ENCODE results near the gene CACNB4. TPM values are rescaled to one million over a fixed set of nuclear protein-coding genes. Genes with fewer than 3 reads are reported as not detected.

CACNB4 gene
- total and polyA plus RNA-seq, 10 of the 15 experiments (the other 5 are each of a cell fraction or from before 2014, with no cell fraction given): 2.0 to 21.6 (median 9.3) TPM

GRCh38 chr2:151922845-151923666 is 175.8 kb downstream of the CACNB4 start:
- no peaks in the 10 kb centered on the region for H3K79me2 ChIP-seq (ENCODE audit: control insufficient read depth, insufficient read depth, low read length)
- no peaks in the 10 kb centered on the region for H3K4me1 ChIP-seq (ENCODE audit: control insufficient read depth, insufficient read depth, low read length)
- H3K4me2 ChIP-seq (ENCODE audit: control insufficient read depth, insufficient read depth): no peak overlapping the region
- CTCF ChIA-PET: no interaction called here
- RAD21 ChIA-PET (ENCODE audit: unreplicated experiment): no interaction called here
- ATAC-seq: no peak
- H3K4me3 ChIP-seq: no peak overlapping the region
- SMC1A ChIA-PET (ENCODE audit: uncharacterized antibody, unreplicated experiment): no interaction called here
- TF ChIP-seq ZNF274 (IDR thresholded peaks at IDR 0.05; ENCODE audit: insufficient read depth, insufficient read length) (no peak), FOS (IDR thresholded peaks at IDR 0.05; ENCODE audit: borderline replicate concordance, extremely low read depth, insufficient read length) (no peak), E4F1 (IDR thresholded peaks at IDR 0.05; ENCODE audit: borderline replicate concordance, partially characterized antibody) (no peak), NFYB (IDR thresholded peaks at IDR 0.05; ENCODE audit: insufficient read depth, low read depth, low read length) (no peak), ZBTB4 (CRISPR knock-in tag; IDR thresholded peaks at IDR 0.05) (no peak), STAT3 (IDR thresholded peaks at IDR 0.05; ENCODE audit: low read depth, low read length) (no peak), NFYA (IDR thresholded peaks at IDR 0.05; ENCODE audit: borderline replicate concordance, low read depth, low read length) (no peak), PKNOX1 (IDR thresholded peaks at IDR 0.05) (no peak), YY1 (IDR thresholded peaks at IDR 0.05; ENCODE audit: low read depth, low read length) (no peak), CBX3 (IDR thresholded peaks at IDR 0.05; ENCODE audit: borderline replicate concordance, low read depth) (no peak)
- no peaks in the 10 kb centered on the region for H4K20me1 ChIP-seq (ENCODE audit: control insufficient read depth, insufficient read depth)
- 39% methylated on average over 5 of the region's 5 CpGs for WGBS (ENCODE audit: insufficient coverage, insufficient replicate concordance, low lambda C conversion rate, missing lambda C conversion rate)
- H3K9me3 ChIP-seq (replicated peaks; ENCODE audit: control insufficient read depth, insufficient read depth, low read length): no peaks in the 10 kb centered on the region; the same call in 2 of the 3 replicates
- POLR2A ChIA-PET: no interaction called here
- no peak overlapping the region for H2AFZ ChIP-seq (ENCODE audit: control insufficient read depth, low read depth, low read length)
- in situ Hi-C loops (cut with MboI): no loop called here
- H3K27ac ChIP-seq (ENCODE audit: control insufficient read depth, insufficient read depth): no peak overlapping the region
- H3K36me3 ChIP-seq (ENCODE audit: control insufficient read depth in 2 of 2, insufficient read depth in 2 of 2, low read length in 1 of 2): no peaks in the 10 kb centered on the region
- intact Hi-C loops (cut with micrococcal nuclease; ENCODE audit: unreplicated experiment): no loop called here
- no TSS peak for BruUV-seq (replicated peaks)
- FAIRE-seq: no peak
- DNase-seq (ENCODE audit: low read depth, low spot score): no peak
- no peak overlapping the region for H3K9ac ChIP-seq (ENCODE audit: control insufficient read depth, insufficient read depth, low read length)
- no peaks in the 10 kb centered on the region for H3K27me3 ChIP-seq (replicated peaks in 1 of 2; ENCODE audit: control insufficient read depth in 2 of 2, insufficient read depth in 2 of 2, low read length in 1 of 2)
